Heart left ventricle (tissue), 16 donors: ENCODE results near the gene OLIG2. TPM values are rescaled to one million over a fixed set of nuclear protein-coding genes. Genes with fewer than 3 reads are reported as not detected.

Experiments
- ATAC-seq, 4 donors: fragments of 200-7000 bp; cut with Tn5 transposase; one replicate each; pipeline ENCODE4 v1.9.1; 2020 to 2022; ENCODE audit warnings: moderate library complexity in 4 of 4, mild to moderate bottlenecking in 3 of 4, moderate number of reproducible peaks in 1 of 4
- DNase-seq, 5 donors: peaks; one replicate each; pipeline ENCODE4 v3.0.0-alpha.2; 2020
- H3K27ac ChIP-seq, 12 donors: fragments of 200-600 bp; sonication (generic) in 4 of 12; one replicate each; pipeline versions ENCODE4 v1.5.0 to v1.8.0; 2016 to 2022; ENCODE audit warnings: mild to moderate bottlenecking in 2 of 12
- H3K27me3 ChIP-seq, 9 donors: fragments of 200-600 bp; sonication (generic) in 2 of 9; one replicate each; pipeline versions ENCODE4 v1.5.1 to v1.8.0; 2016 to 2022; ENCODE audit warnings: mild to moderate bottlenecking in 3 of 9
- H3K36me3 ChIP-seq, 9 donors: fragments of 200-600 bp; sonication (generic) in 2 of 9; one replicate each; pipeline versions ENCODE4 v1.5.0 to v1.8.0; 2018 to 2022; ENCODE audit warnings: mild to moderate bottlenecking in 2 of 9
- H3K4me1 ChIP-seq, 12 donors: fragments of 200-600 bp; sonication (generic) in 4 of 12; one replicate each; pipeline versions ENCODE4 v1.5.0 to v1.8.0; 2016 to 2022; ENCODE audit warnings: mild to moderate bottlenecking in 3 of 12
- H3K4me3 ChIP-seq, 12 donors: fragments of 200-600 bp; sonication (generic) in 4 of 12; one replicate each; pipeline versions ENCODE4 v1.5.0 to v1.8.0; 2017 to 2022; ENCODE audit warnings: mild to moderate bottlenecking in 9 of 12, moderate library complexity in 4 of 12
- H3K9me3 ChIP-seq, 12 donors: fragments of 200-600 bp; sonication (generic) in 4 of 12; one replicate each; pipeline versions ENCODE4 v1.5.0 to v1.8.0; 2016 to 2022; ENCODE audit warnings: mild to moderate bottlenecking in 1 of 12
- CTCF ChIP-seq, 12 donors: fragments of 200-600 bp; sonication (generic) in 4 of 12; IDR thresholded peaks; one replicate each; pipeline versions ENCODE4 v1.5.0 to v1.8.0; 2018 to 2022; ENCODE audit warnings: antibody characterized with exemption in 12 of 12, mild to moderate bottlenecking in 5 of 12
- POLR2A ChIP-seq, 2 donors: fragments of 450-650 bp; IDR thresholded peaks; one replicate each; pipeline ENCODE4 v1.6.1; 2017; ENCODE audit warnings: antibody characterized with exemption in 2 of 2, mild to moderate bottlenecking in 2 of 2, moderate library complexity in 2 of 2
- WGBS, 4 donors: extraction: QIAGEN DNeasy Blood & Tissue Kit in 2 of 4; methylation state at CpG; one replicate each; pipeline versions ENCODE4 v1.1.5 to v1.1.7; 2013 to 2018; 5-methylcytosine and 5-hydroxymethylcytosine counted together
- intact Hi-C, 10 donors: fragments of 100-400 bp; cut with DNase I; formaldehyde crosslinking; loops; one replicate each; pipeline versions ENCODE4 v1.11.1 to v1.14.2; 2022
- polyA plus RNA-seq, 2 donors: library from polyadenylated mRNA; stranded (reverse); fragments of 200-250 nt; gene quantifications; one replicate each; pipeline ENCODE4 v1.2.3, GENCODE V29; 2013
- total RNA-seq, 9 donors: library from RNA; depleted of rRNA in 2 of 9; stranded (reverse); fragments of >200 nt in 2 of 9; fragmentation: NEBNext Ultra II Directional in 3 of 9; extraction: Animal tissue kit (Norgen Biotek cat#: 25700) in 3 of 9; gene quantifications; one replicate each; pipeline versions ENCODE4 v1.1.0 to v1.2.4, GENCODE V29; 2016 to 2023
- donor health status: ischemic (EF 13 %, LVEDD 7.1; RV severe dilation, severe dysfunction).
- donor health status: healthy with polysubstance abuse.
- donor health status: DM: no; HTN: yes; CAD: no.
- donor health status: DM: no; HTN: no; CAD: no.
- donor health status: ischemic (EF 25% LVEDD 6.9; RV normal size, moderate dysfunction).
- donor health status: ischemic (EF 25% LVEDD 5.7; RV mildly dilated, moderate dysfunction).
- donor health status: healthy.
- donor health status: DM: yes; HTN: yes; CAD: no.
- donor health status: ischemic (EF 35%, LVEDD 5.7; RV mildly dilated, moderate dysfunction).
- donor health status: nonischemic (EF 11% LVEDD 7.7; RV severe dilation, severe dysfunction).
- donor health status: DM: yes; HTN: yes; CAD: no.
- donor health status: PGD.
- donor health status: ischemic (EF 29% LVEDD 5.4; RV normal size, mild dysfunction).
- donor health status: nonischemic (EF 23%, LVEDD 6.1; RV moderate dilation, normal function).

The OLIG2 gene
- total and polyA plus RNA-seq, 11 donors, result not detected

GRCh38 chr21:33047231-33047630, 21.5 kb downstream of the OLIG2 start:
- Histone ChIP-seq H3K36me3 (no peaks in the 10 kb centered on the region), H3K4me3 (no peak overlapping the region), H3K27me3 (peaks cover 0 to 55% (median 15%) of the 10 kb centered on the region in 9 donors), H3K27ac (no peak overlapping the region), H3K9me3 (no peaks in the 10 kb centered on the region), H3K4me1 (no peaks in the 10 kb centered on the region)
- no peak for TF ChIP-seq CTCF (IDR thresholded peaks at IDR 0.05)
- TF ChIP-seq POLR2A (IDR thresholded peaks at IDR 0.05), result no peak
- WGBS, 4 donors, result 54 to 76% (median 67%) methylated on average over 5 of the region's 5 CpGs
- DNase-seq, result peak in 1 of 5 donors; percentile 54
- intact Hi-C loops, result no loop called here
- ATAC-seq, result peak in 3 of 4 donors; percentile 28 to 82 (median 80)

- 64 to 70% (median 67%) methylated on average over 16 of the region's 16 CpGs for WGBS, 4 donors
- Histone ChIP-seq H3K27ac (no peak overlapping the region), H3K36me3 (no peaks in the 10 kb centered on the region), H3K4me1 (no peaks in the 10 kb centered on the region), H3K4me3 (no peak overlapping the region), H3K9me3 (no peaks in the 10 kb centered on the region), H3K27me3 (peaks cover 0 to 21% (median 0%) of the 10 kb centered on the region in 9 donors)
- ATAC-seq (peak in 3 of 4 donors; percentile 78 to 85 (median 84)), DNase-seq (peak in 2 of 5 donors; percentile 40 to 57)
- TF ChIP-seq CTCF (IDR thresholded peaks at IDR 0.05) (no peak), POLR2A (IDR thresholded peaks at IDR 0.05) (no peak)
- intact Hi-C loops, result no loop called here
Measured at GRCh38 chr21:33051925-33052324, 26.2 kb downstream of the OLIG2 start.

GRCh38 chr21:33053951-33054350, 28.2 kb downstream of the OLIG2 start:
- H3K27ac ChIP-seq, result no peak overlapping the region
- no peaks in the 10 kb centered on the region for H3K9me3 ChIP-seq
- H3K4me1 ChIP-seq, result peaks cover 0 to 13% (median 2%) of the 10 kb centered on the region in 12 donors
- TF ChIP-seq CTCF (IDR thresholded peaks at IDR 0.05) (no peak), POLR2A (IDR thresholded peaks at IDR 0.05) (no peak)
- DNase-seq (no peak), ATAC-seq (no peak)
- no peak overlapping the region for H3K4me3 ChIP-seq
- peaks cover 0 to 8% (median 0%) of the 10 kb centered on the region in 9 donors for H3K27me3 ChIP-seq
- intact Hi-C loops, result no loop called here
- no peaks in the 10 kb centered on the region for H3K36me3 ChIP-seq

- Histone ChIP-seq H3K9me3 (no peaks in the 10 kb centered on the region), H3K4me3 (no peak overlapping the region), H3K27me3 (peaks cover 0 to 16% (median 2%) of the 10 kb centered on the region in 9 donors), H3K27ac (no peak overlapping the region), H3K4me1 (peaks cover 0 to 33% (median 2%) of the 10 kb centered on the region in 12 donors), H3K36me3 (no peaks in the 10 kb centered on the region)
- DNase-seq (no peak), ATAC-seq (no peak)
- intact Hi-C loops, result no loop called here
- TF ChIP-seq CTCF (IDR thresholded peaks at IDR 0.05) (no peak), POLR2A (IDR thresholded peaks at IDR 0.05) (no peak)
- WGBS, 4 donors, result 67 to 76% (median 72%) methylated on average over 5 of the region's 5 CpGs
Measured at GRCh38 chr21:33055991-33056390, 30.3 kb downstream of the OLIG2 start.
